HepG2 (cell line): ENCODE results near the gene BCL2. TPM values are rescaled to one million over a fixed set of nuclear protein-coding genes. Genes with fewer than 3 reads are reported as not detected.

Experiments
- ARNT2 ChIP-seq: sonication (generic); formaldehyde crosslinking; IDR thresholded peaks from 2 replicates; pipeline ENCODE4 v1.8.0; 2022; ENCODE audit warnings: mild to moderate bottlenecking, low read depth, missing genetic modification reagents, moderate library complexity
- DBP ChIP-seq: sonication (generic); formaldehyde crosslinking; IDR thresholded peaks from 2 replicates; pipeline ENCODE4 v1.4.0; 2020; ENCODE audit warnings: missing genetic modification reagents; ENCODE audit errors: not compliant biosample characterization
- FOXA3 ChIP-seq: IDR thresholded peaks from 2 replicates; pipeline ENCODE4 v1.6.1; 2016; ENCODE audit warnings: missing genetic modification reagents, missing compliant biosample characterization
- HDAC1 ChIP-seq: sonication (generic); formaldehyde crosslinking; IDR thresholded peaks from 2 replicates; pipeline ENCODE4 v1.5.1; 2020; ENCODE audit warnings: mild to moderate bottlenecking, missing genetic modification reagents
- KAT7 ChIP-seq: IDR thresholded peaks from 2 replicates; pipeline ENCODE4 v1.6.1; 2018; ENCODE audit warnings: borderline replicate concordance, missing compliant biosample characterization
- KLF13 ChIP-seq: sonication (generic); formaldehyde crosslinking; IDR thresholded peaks from 2 replicates; pipeline ENCODE4 v1.4.0; 2020; ENCODE audit warnings: mild to moderate bottlenecking, missing genetic modification reagents
- MAZ ChIP-seq, 2 experiments: sonication (generic) in 1 of 2; formaldehyde crosslinking in 1 of 2; IDR thresholded peaks; 2 replicates each; pipeline versions ENCODE4 v1.5.0 to v1.6.1; 2012 to 2020; ENCODE audit warnings: low read depth in 2 of 2, mild to moderate bottlenecking in 2 of 2, borderline replicate concordance in 1 of 2, improper control_type of control experiment in 1 of 2, low read length in 1 of 2, missing genetic modification reagents in 1 of 2, moderate library complexity in 1 of 2
- NFKB2 ChIP-seq: sonication (generic); formaldehyde crosslinking; IDR thresholded peaks from 2 replicates; pipeline ENCODE4 v1.4.0; 2020; ENCODE audit warnings: missing genetic modification reagents, borderline replicate concordance
- PHF5A ChIP-seq: IDR thresholded peaks from one replicate; pipeline ENCODE4 v1.6.1; 2018; ENCODE audit warnings: low read depth, missing genetic modification reagents; ENCODE audit not compliant: unreplicated experiment
- SNAPC4 ChIP-seq: sonication (generic); formaldehyde crosslinking; IDR thresholded peaks from 2 replicates; pipeline ENCODE4 v1.4.0; 2020; ENCODE audit warnings: mild to moderate bottlenecking, missing genetic modification reagents
- TAF1 ChIP-seq: sonication (generic); formaldehyde crosslinking; IDR thresholded peaks from 2 replicates; pipeline ENCODE4 v1.4.0; 2020; ENCODE audit warnings: missing genetic modification reagents
- TBX2 ChIP-seq: sonication (generic); formaldehyde crosslinking; IDR thresholded peaks from 2 replicates; pipeline ENCODE4 v1.5.0; 2020; ENCODE audit warnings: missing genetic modification reagents, mild to moderate bottlenecking, borderline replicate concordance
- ZEB1 ChIP-seq: IDR thresholded peaks from 2 replicates; pipeline ENCODE4 v1.6.1; 2012; ENCODE audit warnings: mild to moderate bottlenecking, low read depth, inconsistent platforms; ENCODE audit not compliant: insufficient replicate concordance
- ZFX ChIP-seq: sonication (generic); formaldehyde crosslinking; IDR thresholded peaks from 2 replicates; pipeline ENCODE4 v1.4.0; 2020; ENCODE audit warnings: mild to moderate bottlenecking, low read depth, missing genetic modification reagents, moderate library complexity
- ZNF263 ChIP-seq: sonication (generic); formaldehyde crosslinking; IDR thresholded peaks from 2 replicates; pipeline ENCODE4 v1.4.0; 2020; ENCODE audit warnings: missing genetic modification reagents
- ZNF510 ChIP-seq: sonication (generic); formaldehyde crosslinking; IDR thresholded peaks from 2 replicates; pipeline ENCODE4 v1.4.0; 2020; ENCODE audit warnings: low read depth, mild to moderate bottlenecking, missing genetic modification reagents
- ZNF646 ChIP-seq: sonication (generic); formaldehyde crosslinking; IDR thresholded peaks from 2 replicates; pipeline ENCODE4 v1.9.0; 2021; ENCODE audit warnings: mild to moderate bottlenecking, missing genetic modification reagents
- ZNF773 ChIP-seq: sonication (generic); formaldehyde crosslinking; IDR thresholded peaks from 2 replicates; pipeline ENCODE4 v1.4.0; 2020; ENCODE audit warnings: missing genetic modification reagents, borderline replicate concordance
- ZNF780A ChIP-seq: sonication (generic); formaldehyde crosslinking; IDR thresholded peaks from 2 replicates; pipeline ENCODE4 v1.8.0; 2022; ENCODE audit warnings: mild to moderate bottlenecking, missing genetic modification reagents, moderate library complexity
- polyA plus RNA-seq, 8 experiments: library from polyadenylated mRNA; depleted of rRNA in 3 of 8; stranded (reverse) in 7 of 8; unstranded in 1 of 8; fragments of >200 nt; fragmentation: Illumina TruSeq in 4 of 8; extraction: Trizol in 4 of 8; gene quantifications; 2 replicates each; pipeline versions ENCODE4 v1.2.1 to v1.2.3, GENCODE V29; 2011 to 2016; ENCODE audit warnings: low read depth in 4 of 8, missing spikeins in 1 of 8, mixed read lengths in 1 of 8; ENCODE audit not compliant: insufficient read depth in 1 of 8
- total RNA-seq, 5 experiments: library from RNA; depleted of rRNA; stranded (reverse); fragments of >200 nt; fragmentation: Illumina TruSeq; extraction: Trizol; gene quantifications; 2 replicates each; pipeline ENCODE4 v1.2.3, GENCODE V29; 2016; ENCODE audit warnings: low read depth in 1 of 5

BCL2 gene
- total and polyA plus RNA-seq, 2 of the 13 experiments (the other 11 are each of a cell fraction or from before 2014, with no cell fraction given): 0.07 to 0.53 TPM

GRCh38 chr18:63320975-63321265, 1.4 kb upstream of the BCL2 start (continued):
- TF ChIP-seq ZNF646 (CRISPR knock-in tag) (0 out of 2 replicates have a peak, but pooled peaks have one; percentile 13), HDAC1 (CRISPR knock-in tag) (0 out of 2 replicates have a peak, but pooled peaks have one; percentile 6), TAF1 (CRISPR knock-in tag) (peak; percentile 29; the same call in 1 of the 2 replicates), ZNF510 (no peak), TBX2 (CRISPR knock-in tag) (no peak), ZNF780A (CRISPR knock-in tag) (no peak), FOXA3 (CRISPR knock-in tag) (0 out of 2 replicates have a peak, but pooled peaks have one; percentile 16), ZNF263 (CRISPR knock-in tag) (no peak), DBP (CRISPR knock-in tag) (no peak), MAZ (IDR thresholded peaks at IDR 0.05; ENCODE audit: borderline replicate concordance, low read depth, low read length) (no peak), MAZ (CRISPR knock-in tag; IDR thresholded peaks at IDR 0.05; ENCODE audit: low read depth) (no peak), NFKB2 (peak; percentile 8; the same call in 1 of the 2 replicates), PHF5A (no peak), ZFX (CRISPR knock-in tag) (peak; percentile 34), ARNT2 (CRISPR knock-in tag) (no peak), ZNF773 (no peak), ZEB1 (peak; percentile 40), SNAPC4 (CRISPR knock-in tag) (no peak), KLF13 (no peak), KAT7 (CRISPR knock-in tag) (no peak)
